Progenitor cell of endocrine pancreas (in vitro differentiated cells): Measurements from ENCODE around the gene ADGRF5. TPM values are rescaled to one million over a fixed set of nuclear protein-coding genes. Genes with fewer than 3 reads are reported as not detected.

Experiments used
- DNase-seq: peaks from one replicate; pipeline ENCODE4 v3.0.0; 2021; ENCODE audit warnings: low spot score; ENCODE audit not compliant: unreplicated experiment
- H3K27ac Mint-ChIP-seq: 2 replicates; pipeline ENCODE4 v1.8.0; 2021; ENCODE audit warnings: mild to moderate bottlenecking, moderate library complexity, mixed read lengths
- H3K27me3 Mint-ChIP-seq: 2 replicates; pipeline ENCODE4 v1.8.0; 2021; ENCODE audit warnings: mixed read lengths
- H3K36me3 Mint-ChIP-seq: 2 replicates; pipeline ENCODE4 v1.8.0; 2022; ENCODE audit warnings: mixed read lengths; ENCODE audit not compliant: insufficient read depth
- H3K4me1 Mint-ChIP-seq: 2 replicates; pipeline ENCODE4 v1.8.0; 2021; ENCODE audit warnings: low read depth, mixed read lengths
- H3K4me3 Mint-ChIP-seq: 2 replicates; pipeline ENCODE4 v1.8.0; 2021; ENCODE audit warnings: low read depth, mild to moderate bottlenecking, moderate library complexity, mixed read lengths
- H3K9me3 Mint-ChIP-seq: 2 replicates; pipeline ENCODE4 v1.8.0; 2021; ENCODE audit warnings: low read depth, mixed read lengths
- total RNA-seq: library from RNA; stranded (reverse); gene quantifications from 2 replicates; pipeline ENCODE4 v1.2.1, GENCODE V29; 2021
- TF ChIP-seq, protein P1 (sequence below): fragments of 200-600 bp; sonication (generic); IDR thresholded peaks from one replicate; pipeline ENCODE4 v1.5.0; 2021; ENCODE audit warnings: antibody characterized with exemption, mild to moderate bottlenecking; ENCODE audit not compliant: unreplicated experiment

Gene ADGRF5
- total RNA-seq, 1 donor from 2014 or later, result not detected

DNA sequence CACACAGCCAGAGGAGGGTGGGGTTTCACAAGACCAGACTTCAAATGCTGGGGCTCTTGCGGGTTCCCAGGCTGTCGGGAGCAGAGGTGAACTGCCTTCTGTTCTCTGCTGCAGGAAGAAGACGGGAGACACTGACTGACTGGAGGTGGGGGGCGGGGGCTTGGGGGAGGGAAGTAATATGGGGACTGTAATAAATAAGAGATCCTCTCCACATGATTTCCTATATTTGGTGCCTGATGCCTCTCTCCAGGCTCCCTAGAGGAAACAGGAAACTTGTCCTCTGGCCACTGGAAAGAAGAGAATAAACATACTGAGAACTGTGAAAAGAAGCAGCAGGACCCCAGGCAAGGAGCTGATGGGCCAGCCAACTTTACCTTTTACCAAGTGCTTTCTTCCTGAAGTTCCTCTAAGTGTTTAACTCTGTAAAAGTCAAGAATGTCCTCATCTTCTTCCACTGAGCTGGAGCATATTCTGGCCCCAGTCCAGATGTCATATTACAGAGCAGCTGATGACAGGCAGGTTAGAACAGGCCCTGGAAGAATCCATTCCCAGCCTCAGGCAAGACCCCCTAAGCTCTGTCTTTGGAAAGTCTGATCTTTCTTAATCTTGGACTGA, 33.2 kb upstream of the ADGRF5 start:
- DNase-seq, result no peak
- Mint-ChIP-seq H3K9me3 (no peaks in the 10 kb centered on the region), H3K36me3 (no peaks in the 10 kb centered on the region), H3K27me3 (peaks cover 34% of the 10 kb centered on the region), H3K4me3 (no peak overlapping the region), H3K27ac (peak overlapping the region; percentile 51), H3K4me1 (no peaks in the 10 kb centered on the region)
- TF ChIP-seq, protein P1, sequence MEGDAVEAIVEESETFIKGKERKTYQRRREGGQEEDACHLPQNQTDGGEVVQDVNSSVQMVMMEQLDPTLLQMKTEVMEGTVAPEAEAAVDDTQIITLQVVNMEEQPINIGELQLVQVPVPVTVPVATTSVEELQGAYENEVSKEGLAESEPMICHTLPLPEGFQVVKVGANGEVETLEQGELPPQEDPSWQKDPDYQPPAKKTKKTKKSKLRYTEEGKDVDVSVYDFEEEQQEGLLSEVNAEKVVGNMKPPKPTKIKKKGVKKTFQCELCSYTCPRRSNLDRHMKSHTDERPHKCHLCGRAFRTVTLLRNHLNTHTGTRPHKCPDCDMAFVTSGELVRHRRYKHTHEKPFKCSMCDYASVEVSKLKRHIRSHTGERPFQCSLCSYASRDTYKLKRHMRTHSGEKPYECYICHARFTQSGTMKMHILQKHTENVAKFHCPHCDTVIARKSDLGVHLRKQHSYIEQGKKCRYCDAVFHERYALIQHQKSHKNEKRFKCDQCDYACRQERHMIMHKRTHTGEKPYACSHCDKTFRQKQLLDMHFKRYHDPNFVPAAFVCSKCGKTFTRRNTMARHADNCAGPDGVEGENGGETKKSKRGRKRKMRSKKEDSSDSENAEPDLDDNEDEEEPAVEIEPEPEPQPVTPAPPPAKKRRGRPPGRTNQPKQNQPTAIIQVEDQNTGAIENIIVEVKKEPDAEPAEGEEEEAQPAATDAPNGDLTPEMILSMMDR, result no peak

DNA sequence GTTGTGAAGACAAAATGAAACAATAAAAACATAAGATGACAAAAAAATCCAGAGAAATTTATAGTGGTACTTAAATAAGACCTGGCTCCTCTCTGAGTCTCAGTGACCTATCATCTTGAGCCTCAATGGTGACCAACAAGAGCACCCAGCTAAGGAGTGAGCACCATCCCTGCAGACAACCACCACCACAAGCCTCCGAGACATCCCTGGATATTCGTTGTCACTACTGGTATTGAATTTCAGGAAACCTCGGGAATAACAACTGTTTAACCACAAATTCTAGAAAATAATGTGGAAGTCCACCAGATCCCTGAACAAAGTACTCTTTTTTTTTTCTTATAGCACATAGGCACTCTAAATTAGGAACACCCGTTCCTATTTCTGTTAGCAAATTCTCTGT, 32.2 kb upstream of the ADGRF5 start:
- Mint-ChIP-seq H3K9me3 (no peaks in the 10 kb centered on the region), H3K4me3 (no peak overlapping the region), H3K27ac (no peak overlapping the region), H3K4me1 (no peaks in the 10 kb centered on the region), H3K27me3 (peaks cover 32% of the 10 kb centered on the region), H3K36me3 (no peaks in the 10 kb centered on the region)
- TF ChIP-seq, protein P1, result no peak
- DNase-seq, result no peak

DNA sequence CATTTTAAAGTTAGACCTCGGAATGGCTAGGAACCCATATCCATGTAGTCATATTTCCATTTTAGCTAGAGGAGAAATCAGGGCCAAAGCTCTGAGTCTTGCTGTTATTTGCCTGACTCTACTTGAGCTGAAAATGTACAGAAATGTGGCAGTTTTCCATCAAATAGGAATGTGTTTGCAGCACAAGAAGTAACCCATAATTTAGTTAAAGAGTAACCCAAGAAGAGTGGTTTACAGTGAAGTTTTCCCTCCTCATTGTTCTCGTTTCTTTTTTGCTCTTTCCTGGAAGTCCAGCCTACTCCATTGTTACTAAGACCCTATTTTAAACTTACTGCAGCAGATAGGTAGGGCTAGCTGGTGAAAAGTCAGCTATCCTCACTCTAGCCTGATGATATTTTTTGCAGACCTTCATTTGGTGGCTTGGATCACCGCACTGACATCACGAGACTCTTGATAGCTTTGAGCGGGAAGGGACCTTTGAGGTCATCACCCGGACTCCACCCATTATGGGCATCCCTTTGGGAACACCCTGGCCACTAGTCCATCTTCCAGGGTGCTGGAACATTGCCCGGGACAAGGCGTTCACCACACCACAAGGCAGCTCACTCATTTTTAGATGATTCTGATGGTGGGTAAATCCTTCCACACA, 28.0 kb upstream of the ADGRF5 start:
- DNase-seq, result no peak
- no peaks in the 10 kb centered on the region for H3K9me3 Mint-ChIP-seq
- H3K27ac Mint-ChIP-seq, result peak overlapping the region; percentile 55
- H3K4me3 Mint-ChIP-seq, result no peak overlapping the region
- TF ChIP-seq, protein P1, result no peak
- H3K27me3 Mint-ChIP-seq, result peaks cover 22% of the 10 kb centered on the region
- H3K36me3 Mint-ChIP-seq, result no peaks in the 10 kb centered on the region
- no peaks in the 10 kb centered on the region for H3K4me1 Mint-ChIP-seq

DNA sequence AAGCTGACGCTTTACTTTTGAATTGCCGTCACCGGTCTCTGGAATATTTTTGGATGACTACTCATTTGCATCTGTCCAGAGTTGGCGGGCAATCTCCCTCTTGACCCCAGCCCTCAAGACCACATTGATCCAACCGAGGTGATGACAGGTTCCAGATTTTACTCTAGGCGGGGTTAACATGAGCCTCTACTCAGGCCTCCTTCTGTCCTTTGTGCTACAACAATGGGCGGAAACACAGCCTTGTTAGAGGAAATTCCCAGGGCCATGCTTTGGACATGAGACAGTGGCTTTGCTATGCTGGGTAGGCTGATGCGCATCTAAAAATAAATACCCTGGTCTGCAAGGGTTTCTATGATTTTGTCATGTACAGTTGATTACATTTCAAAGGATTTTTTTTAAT, 27.0 kb upstream of the ADGRF5 start:
- Mint-ChIP-seq H3K4me1 (no peaks in the 10 kb centered on the region), H3K4me3 (no peak overlapping the region), H3K27me3 (peaks cover 17% of the 10 kb centered on the region), H3K27ac (no peak overlapping the region), H3K36me3 (no peaks in the 10 kb centered on the region), H3K9me3 (no peaks in the 10 kb centered on the region)
- no peak for DNase-seq
- TF ChIP-seq, protein P1, result no peak

DNA sequence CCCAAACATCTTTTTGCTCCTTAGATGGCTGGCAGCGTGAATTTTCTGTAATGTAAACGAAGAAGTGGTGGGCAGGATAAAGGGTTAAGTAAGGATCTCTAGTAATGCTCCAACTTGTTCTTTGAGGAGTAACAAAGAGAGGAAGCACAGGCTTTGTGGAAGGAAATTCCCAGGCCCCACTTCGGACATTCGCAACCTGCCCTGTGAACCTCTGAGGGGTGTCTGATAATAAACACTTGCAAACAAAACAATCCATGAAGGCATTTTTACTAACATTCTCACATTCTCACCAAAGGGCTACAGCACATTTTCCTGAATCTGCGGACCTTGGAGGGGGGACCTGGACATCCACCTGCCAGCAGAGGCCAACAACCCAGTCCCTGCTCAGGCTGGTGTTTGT, 25.8 kb upstream of the ADGRF5 start:
- Mint-ChIP-seq H3K4me3 (no peak overlapping the region), H3K4me1 (no peaks in the 10 kb centered on the region), H3K9me3 (no peaks in the 10 kb centered on the region), H3K27me3 (peaks cover 11% of the 10 kb centered on the region), H3K36me3 (no peaks in the 10 kb centered on the region), H3K27ac (no peak overlapping the region)
- DNase-seq, result no peak
- TF ChIP-seq, protein P1, result no peak
